Middle frontal gyrus (tissue), 1 donor: Measurements from ENCODE around the gene EDA.
"Not testable (repeated sequence)": the region's sequence is repeated elsewhere in the genome, so short reads cannot be mapped to it uniquely, and the experiment has no call there.

ENCODE experiments used
- DNase-seq: peaks from one replicate; pipeline ENCODE4 v3.0.0-alpha.2; 2015; ENCODE audit warnings: low spot score; ENCODE audit errors: extremely low spot score

Gene EDA

GRCh38 chrX:69746051-69746450, 130.1 kb downstream of the EDA start:
- DNase-seq = no peak

GRCh38 chrX:69748055-69748454, 132.1 kb downstream of the EDA start:
- no peak for DNase-seq

- DNase-seq = no peak
Measured at GRCh38 chrX:69759921-69760625, 144.2 kb downstream of the EDA start.

- no peak for DNase-seq
Measured at GRCh38 chrX:69761633-69762032, 145.7 kb downstream of the EDA start.

- DNase-seq = no peak
Measured at GRCh38 chrX:69762340-69762739, 146.4 kb downstream of the EDA start.

- no peak for DNase-seq
Measured at GRCh38 chrX:69793260-69793935, 177.5 kb downstream of the EDA start.

- DNase-seq = no peak
Measured at GRCh38 chrX:69795702-69796101, 179.8 kb downstream of the EDA start.

- DNase-seq = no peak
Measured at GRCh38 chrX:69807400-69807799, 191.5 kb downstream of the EDA start.

- no peak for DNase-seq
Measured at GRCh38 chrX:69808375-69808774, 192.5 kb downstream of the EDA start.

- no peak for DNase-seq
Measured at GRCh38 chrX:69813677-69814076, 197.8 kb downstream of the EDA start.

GRCh38 chrX:69815063-69815462, 199.2 kb downstream of the EDA start:
- DNase-seq = no peak

- no peak for DNase-seq
Measured at GRCh38 chrX:69815519-69815918, 199.6 kb downstream of the EDA start.

- no peak for DNase-seq
Measured at GRCh38 chrX:69844636-69845035, 228.7 kb downstream of the EDA start.

- not testable (repeated sequence) for DNase-seq
Measured at GRCh38 chrX:69859999-69860398, 244.1 kb downstream of the EDA start.

GRCh38 chrX:69876221-69876620, 260.3 kb downstream of the EDA start:
- no peak for DNase-seq

- no peak for DNase-seq
Measured at GRCh38 chrX:69884210-69884609, 268.3 kb downstream of the EDA start.

- no peak for DNase-seq
Measured at GRCh38 chrX:69896046-69896445, 280.1 kb downstream of the EDA start.

GRCh38 chrX:69900491-69900890, 284.6 kb downstream of the EDA start:
- DNase-seq = no peak

- DNase-seq = no peak
Measured at GRCh38 chrX:69906447-69906846, 290.5 kb downstream of the EDA start.

GRCh38 chrX:69914781-69915180, 298.9 kb downstream of the EDA start:
- no peak for DNase-seq

- no peak for DNase-seq
Measured at GRCh38 chrX:69919749-69920148, 303.8 kb downstream of the EDA start.

GRCh38 chrX:69932323-69932722, 316.4 kb downstream of the EDA start:
- DNase-seq = no peak

- no peak for DNase-seq
Measured at GRCh38 chrX:69948276-69948797, 332.4 kb downstream of the EDA start.
